Fibroblast of pulmonary artery (primary cell): ENCODE measurements around the gene CRYBG3.
A peak's percentile ranks its signal among the peaks of the same experiment; 100 is the strongest.

Experiments
- DNase-seq: peaks from one replicate; pipeline ENCODE4 v3.0.0-alpha.2; 2010; ENCODE audit warnings: low read depth
- H3K4me3 ChIP-seq: replicated peaks from 2 replicates; pipeline ENCODE4 v1.5.1; 2011; ENCODE audit warnings: low read depth, mild to moderate bottlenecking, control low read depth, low read length, moderate library complexity
- CTCF ChIP-seq: IDR thresholded peaks from 2 replicates; pipeline ENCODE4 v1.5.1; 2011; ENCODE audit warnings: mild to moderate bottlenecking, control low read depth, low read length, inconsistent platforms; ENCODE audit errors: missing control alignments

The CRYBG3 gene

GRCh38 chr3:97970956-97971620, 149.3 kb downstream of the CRYBG3 start:
- H3K4me3 ChIP-seq, result peak overlapping the region; percentile 65
- no peak for TF ChIP-seq CTCF
- DNase-seq, result no peak

- peak; percentile 66 for DNase-seq
- no peak for TF ChIP-seq CTCF
- peak within 1 kb of the TSS; percentile 65 for H3K4me3 ChIP-seq
These were observed 150.1 kb downstream of the CRYBG3 start, which contains the start of gene RIOX2 for GRCh38 chr3:97971679-97972567. Gene RIOX2, minus strand, starts transcription at chr3:97972431. Its CDS starts 4,838 bp downstream, at chr3:97967593.

GRCh38 chr3:97972976-97973375, 151.2 kb downstream of the CRYBG3 start:
- peak overlapping the region; percentile 65 for H3K4me3 ChIP-seq
- TF ChIP-seq CTCF, result no peak
- DNase-seq, result no peak

GRCh38 chr3:97974996-97975395, 153.2 kb downstream of the CRYBG3 start:
- no peak overlapping the region for H3K4me3 ChIP-seq
- no peak for TF ChIP-seq CTCF
- no peak for DNase-seq

- DNase-seq, result no peak
- no peak overlapping the region for H3K4me3 ChIP-seq
- peak; percentile 23 for TF ChIP-seq CTCF
These were observed 153.7 kb downstream of the CRYBG3 start for GRCh38 chr3:97975466-97975865.

GRCh38 chr3:97979610-97980009, 157.8 kb downstream of the CRYBG3 start:
- no peak overlapping the region for H3K4me3 ChIP-seq
- DNase-seq, result no peak
- no peak for TF ChIP-seq CTCF
